T-helper 2 cell treated with Interferon-gamma antibody and Interleukin-4, amounts not matched to agents 5 μg/mL and 100 μg/mL, for 36 hours (primary cell): Measurements from ENCODE around the gene TCTA.

Source experiments
- DNase-seq: peaks from one replicate; pipeline ENCODE4 v3.0.0; 2021; ENCODE audit warnings: low spot score
- H3K27ac Mint-ChIP-seq: one replicate; pipeline ENCODE4 v1.8.0; 2021; ENCODE audit warnings: mild to moderate bottlenecking, mixed read lengths
- H3K27me3 Mint-ChIP-seq: one replicate; pipeline ENCODE4 v1.8.0; 2021; ENCODE audit warnings: low read depth, mixed read lengths
- H3K36me3 Mint-ChIP-seq: one replicate; pipeline ENCODE4 v1.8.0; 2021; ENCODE audit warnings: low read depth, mixed read lengths
- H3K4me1 Mint-ChIP-seq: one replicate; pipeline ENCODE4 v1.8.0; 2021; ENCODE audit warnings: low read depth, mixed read lengths
- H3K4me3 Mint-ChIP-seq: one replicate; pipeline ENCODE4 v1.8.0; 2022; ENCODE audit warnings: mild to moderate bottlenecking, moderate library complexity, mixed read lengths
- H3K9me3 Mint-ChIP-seq: one replicate; pipeline ENCODE4 v1.8.0; 2021; ENCODE audit warnings: mixed read lengths

TCTA gene

DNA sequence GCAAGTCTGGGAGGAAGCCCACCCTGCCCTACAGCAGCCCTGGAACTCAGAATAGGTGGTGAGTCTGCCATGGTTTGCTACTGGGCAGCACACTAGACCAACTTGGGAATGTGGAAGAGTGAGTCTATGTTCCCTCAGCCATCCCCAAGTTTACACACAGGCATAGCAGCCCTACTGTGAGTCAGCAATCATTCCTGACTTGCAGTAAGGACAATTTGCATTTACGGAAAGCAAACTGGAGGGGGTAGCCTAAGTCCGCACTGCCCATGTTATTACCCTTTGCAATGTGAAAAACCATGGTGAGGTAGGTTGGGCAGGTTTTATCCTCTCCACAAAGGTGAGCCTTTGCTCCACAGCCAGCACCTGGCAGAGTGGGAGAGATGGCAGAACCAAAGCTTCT, 4.6 kb downstream of the TCTA start:
- H3K4me1 Mint-ChIP-seq, result peaks cover 46% of the 10 kb centered on the region
- DNase-seq, result no peak
- H3K27ac Mint-ChIP-seq, result peak overlapping the region; percentile 96
- no peaks in the 10 kb centered on the region for H3K27me3 Mint-ChIP-seq
- peaks cover 50% of the 10 kb centered on the region for H3K36me3 Mint-ChIP-seq
- H3K4me3 Mint-ChIP-seq, result peak overlapping the region; percentile 79
- no peaks in the 10 kb centered on the region for H3K9me3 Mint-ChIP-seq

DNA sequence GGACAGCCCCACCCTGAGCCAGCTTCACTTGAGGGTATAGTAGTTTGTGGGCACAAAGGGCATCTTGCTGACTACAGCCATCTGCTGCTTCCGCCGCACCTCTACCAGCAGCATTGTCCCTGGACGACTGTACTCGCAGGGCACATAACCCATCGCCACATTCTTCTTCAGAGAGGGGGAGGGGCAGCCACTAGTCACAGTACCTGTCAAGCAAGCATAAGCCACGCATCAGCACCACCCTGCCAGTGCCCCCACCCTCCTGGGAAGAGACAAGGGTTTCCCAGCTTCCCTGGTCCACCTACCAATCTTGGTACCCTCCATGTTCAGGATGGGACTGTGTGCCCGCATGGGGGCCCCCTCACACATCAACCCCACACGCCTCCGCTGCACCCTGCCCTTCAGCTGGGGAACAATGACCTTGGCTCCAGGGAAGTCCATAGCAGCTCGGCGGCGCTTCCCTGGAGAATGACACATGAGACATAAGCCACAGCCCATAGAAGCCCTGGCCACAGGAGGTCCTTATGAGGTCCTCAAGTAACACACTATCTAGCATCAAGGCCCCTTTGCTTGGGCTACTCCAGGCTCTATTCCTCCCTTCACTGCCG, 5.4 kb downstream of the TCTA start:
- Mint-ChIP-seq H3K27me3 (no peaks in the 10 kb centered on the region), H3K9me3 (no peaks in the 10 kb centered on the region), H3K4me3 (peak overlapping the region; percentile 33), H3K27ac (peak overlapping the region; percentile 67), H3K36me3 (peaks cover 50% of the 10 kb centered on the region), H3K4me1 (peaks cover 46% of the 10 kb centered on the region)
- DNase-seq, result no peak

DNA sequence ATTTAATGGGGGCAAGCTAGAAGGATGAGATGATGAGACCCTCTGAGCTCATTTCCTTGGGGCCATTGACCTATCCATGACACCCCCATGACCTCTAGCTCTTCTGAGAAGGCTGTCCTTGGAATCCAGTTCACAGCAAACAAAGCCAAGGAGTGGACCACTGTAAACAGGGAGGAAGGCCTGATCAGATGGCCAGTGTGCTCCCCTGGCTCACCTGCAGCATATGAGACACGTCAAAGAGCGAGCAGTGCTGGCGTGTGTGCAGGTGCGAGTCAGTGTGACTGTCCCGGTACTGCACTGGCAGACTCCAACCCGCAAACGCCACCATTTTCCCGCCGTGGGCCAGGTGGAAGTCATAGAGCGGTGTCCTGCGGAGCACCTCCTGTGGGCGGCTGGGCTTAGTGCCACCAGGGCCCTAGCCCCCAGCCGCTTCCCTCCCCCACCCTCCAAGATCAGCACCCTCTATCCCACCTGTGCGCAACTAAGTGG, 9.7 kb downstream of the TCTA start:
- no peak overlapping the region for H3K27ac Mint-ChIP-seq
- H3K36me3 Mint-ChIP-seq, result peaks cover 27% of the 10 kb centered on the region
- no peak overlapping the region for H3K4me3 Mint-ChIP-seq
- H3K27me3 Mint-ChIP-seq, result no peaks in the 10 kb centered on the region
- DNase-seq, result no peak
- H3K4me1 Mint-ChIP-seq, result peaks cover 25% of the 10 kb centered on the region
- no peaks in the 10 kb centered on the region for H3K9me3 Mint-ChIP-seq

DNA sequence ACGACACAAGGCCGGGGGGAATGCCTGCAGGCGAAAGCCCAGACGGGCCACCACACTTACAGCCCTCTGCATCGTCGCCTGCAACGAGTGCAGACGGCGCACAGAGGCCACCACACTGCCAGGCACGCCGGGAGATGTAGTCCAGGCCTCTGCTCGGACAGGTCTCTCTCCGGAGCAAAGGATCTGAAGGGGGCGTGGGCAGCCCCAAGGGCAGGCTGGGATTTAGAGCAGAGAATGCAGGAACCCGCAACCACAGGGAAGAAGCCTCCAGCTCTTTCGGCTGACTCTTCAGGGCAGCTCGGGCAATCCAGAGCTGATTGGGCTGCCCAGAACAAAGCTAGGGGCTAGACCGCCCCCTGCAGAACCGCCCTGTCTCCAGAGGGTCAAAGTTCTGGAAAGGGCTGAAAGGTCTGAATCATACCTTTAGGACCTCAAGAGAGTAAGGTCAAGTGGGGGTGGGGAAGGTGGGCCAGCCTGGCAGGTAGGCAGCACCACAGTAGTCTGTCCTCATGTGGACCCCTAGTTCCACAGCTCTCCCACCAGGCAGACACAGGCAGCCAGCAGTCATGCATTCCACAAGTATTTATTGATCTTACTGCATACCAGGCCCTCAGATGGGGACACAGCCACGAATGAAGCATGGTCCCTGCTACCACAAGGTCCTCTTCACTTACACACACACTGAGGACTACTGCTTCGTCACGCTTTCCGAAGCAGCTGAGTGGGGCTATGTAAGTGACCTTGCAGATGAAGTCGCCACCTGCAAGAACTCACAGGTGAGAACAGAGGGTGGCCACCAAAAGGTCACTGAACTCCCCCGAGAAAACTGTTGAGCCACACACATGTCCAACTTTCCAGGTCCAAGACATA, 10.4 kb downstream of the TCTA start, which contains the start of gene AMT:
AMT (minus strand) TSS at position 95 of the 870 bp plus-strand sequence; CDS start at position 72, 23 bp downstream.
- Mint-ChIP-seq H3K4me1 (peaks cover 20% of the 10 kb centered on the region), H3K27ac (no peak within 1 kb of the TSS), H3K36me3 (peaks cover 25% of the 10 kb centered on the region), H3K4me3 (no peak within 1 kb of the TSS), H3K9me3 (no peaks in the 10 kb centered on the region), H3K27me3 (no peaks in the 10 kb centered on the region)
- no peak for DNase-seq

DNA sequence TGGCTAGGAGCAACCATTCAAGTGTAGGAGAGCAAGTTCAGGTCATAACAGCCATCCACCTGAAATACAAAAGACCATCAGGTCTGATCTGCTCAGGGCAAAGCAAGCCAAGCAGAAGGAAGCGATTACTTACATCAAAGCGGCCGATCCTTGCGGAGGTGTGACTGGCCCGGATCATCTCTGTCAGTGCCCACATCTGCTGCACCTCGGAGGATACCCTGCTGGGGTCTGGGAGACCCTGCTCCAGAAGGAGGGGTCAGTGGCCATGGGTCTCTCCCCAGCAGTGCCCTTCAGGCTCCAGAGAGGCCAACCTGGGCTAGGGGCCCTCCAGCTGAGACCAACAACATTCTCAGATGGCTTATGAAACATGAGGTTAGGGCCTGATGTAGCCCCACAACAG, 12.6 kb downstream of the TCTA start:
- H3K36me3 Mint-ChIP-seq, result peaks cover 16% of the 10 kb centered on the region
- H3K9me3 Mint-ChIP-seq, result no peaks in the 10 kb centered on the region
- H3K4me3 Mint-ChIP-seq, result no peak overlapping the region
- DNase-seq, result no peak
- no peaks in the 10 kb centered on the region for H3K27me3 Mint-ChIP-seq
- H3K4me1 Mint-ChIP-seq, result peaks cover 19% of the 10 kb centered on the region
- no peak overlapping the region for H3K27ac Mint-ChIP-seq

DNA sequence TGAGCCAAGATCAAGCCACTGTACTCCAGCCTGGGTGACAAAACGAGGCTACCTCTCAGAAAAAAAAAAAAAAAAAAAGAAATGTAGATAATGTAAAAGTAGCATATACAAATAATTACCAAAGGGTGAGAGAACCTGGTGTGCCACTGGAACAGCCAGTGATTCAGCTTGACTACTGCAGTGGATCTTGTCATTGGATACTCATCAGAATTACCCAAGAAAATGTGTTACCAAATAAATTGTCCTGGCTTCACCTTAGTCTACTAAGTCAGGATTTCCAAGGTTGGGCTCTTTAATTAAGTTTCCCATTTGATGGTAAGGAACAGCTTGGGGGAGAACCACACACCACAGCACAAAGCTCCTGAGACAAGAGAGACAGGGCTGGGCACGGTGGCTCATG, 15.4 kb downstream of the TCTA start:
- no peaks in the 10 kb centered on the region for H3K27me3 Mint-ChIP-seq
- no peak for DNase-seq
- H3K9me3 Mint-ChIP-seq, result no peaks in the 10 kb centered on the region
- H3K4me3 Mint-ChIP-seq, result peak overlapping the region; percentile 94
- H3K4me1 Mint-ChIP-seq, result peaks cover 20% of the 10 kb centered on the region
- H3K27ac Mint-ChIP-seq, result peak overlapping the region; percentile 67
- peaks cover 8% of the 10 kb centered on the region for H3K36me3 Mint-ChIP-seq

DNA sequence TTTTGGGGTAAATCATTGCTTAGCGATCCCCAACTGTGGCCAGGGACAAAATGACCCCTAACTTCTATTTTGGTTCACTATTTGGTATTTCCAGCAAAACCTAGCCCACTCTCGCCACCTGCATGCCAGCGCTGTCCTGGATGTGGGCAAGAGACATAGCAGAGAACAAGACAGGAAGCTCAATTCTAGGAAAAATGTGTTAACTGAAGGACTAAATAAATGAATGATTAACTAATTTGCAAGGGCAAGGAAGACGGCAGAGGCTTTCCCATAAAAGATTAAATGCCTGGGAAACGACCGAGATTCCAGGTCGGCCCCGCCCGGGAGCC, 16.5 kb downstream of the TCTA start:
- Mint-ChIP-seq H3K27ac (peak overlapping the region; percentile 93), H3K27me3 (no peaks in the 10 kb centered on the region), H3K9me3 (no peaks in the 10 kb centered on the region), H3K4me3 (peak overlapping the region; percentile 94), H3K36me3 (peaks cover 4% of the 10 kb centered on the region), H3K4me1 (peaks cover 20% of the 10 kb centered on the region)
- DNase-seq, result no peak

DNA sequence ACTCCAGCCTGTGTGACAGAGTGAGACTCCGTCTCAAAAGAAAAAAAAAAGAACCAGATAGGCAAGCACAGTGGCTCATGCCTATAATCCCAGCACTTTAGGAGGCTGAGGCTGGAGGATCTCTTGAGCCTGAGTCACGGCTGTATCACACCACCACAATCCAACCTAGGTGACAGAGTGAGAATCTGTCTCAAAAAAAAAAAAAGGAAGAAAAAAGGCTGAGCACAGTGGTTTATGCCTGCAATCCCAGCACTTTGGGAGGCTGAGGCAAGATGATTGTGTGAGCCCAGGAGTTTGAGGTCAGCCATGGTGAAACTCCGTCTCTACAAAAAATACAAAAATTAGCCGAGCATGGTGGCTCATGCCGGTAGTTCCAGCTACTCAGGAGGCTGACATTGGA, 22.5 kb downstream of the TCTA start:
- H3K27me3 Mint-ChIP-seq, result no peaks in the 10 kb centered on the region
- no peak for DNase-seq
- peaks cover 6% of the 10 kb centered on the region for H3K4me1 Mint-ChIP-seq
- H3K9me3 Mint-ChIP-seq, result no peaks in the 10 kb centered on the region
- H3K27ac Mint-ChIP-seq, result no peak overlapping the region
- no peak overlapping the region for H3K4me3 Mint-ChIP-seq
- no peaks in the 10 kb centered on the region for H3K36me3 Mint-ChIP-seq

DNA sequence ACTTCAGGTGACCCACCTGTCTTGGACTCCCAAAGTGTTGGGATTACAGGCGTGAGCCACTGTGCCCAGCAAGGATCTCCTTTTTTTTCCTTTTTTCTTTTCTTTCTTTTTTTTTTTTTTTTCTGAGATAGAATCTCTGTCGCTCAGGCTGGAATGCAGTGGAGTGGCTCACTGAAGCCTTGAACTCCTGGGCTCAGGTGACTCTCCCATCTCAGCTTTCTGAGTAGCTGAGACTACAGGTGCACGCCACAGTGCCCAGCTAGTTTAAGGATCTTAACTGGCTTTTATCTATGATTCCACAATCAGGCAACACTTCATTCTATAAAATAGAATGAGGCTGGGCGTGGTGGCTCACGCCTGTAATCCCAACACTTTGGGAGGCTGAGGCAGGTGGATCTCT, 33.2 kb downstream of the TCTA start:
- Mint-ChIP-seq H3K27me3 (no peaks in the 10 kb centered on the region), H3K4me3 (no peak overlapping the region), H3K36me3 (no peaks in the 10 kb centered on the region), H3K9me3 (no peaks in the 10 kb centered on the region), H3K27ac (peak overlapping the region; percentile 49), H3K4me1 (peaks cover 19% of the 10 kb centered on the region)
- DNase-seq, result no peak

DNA sequence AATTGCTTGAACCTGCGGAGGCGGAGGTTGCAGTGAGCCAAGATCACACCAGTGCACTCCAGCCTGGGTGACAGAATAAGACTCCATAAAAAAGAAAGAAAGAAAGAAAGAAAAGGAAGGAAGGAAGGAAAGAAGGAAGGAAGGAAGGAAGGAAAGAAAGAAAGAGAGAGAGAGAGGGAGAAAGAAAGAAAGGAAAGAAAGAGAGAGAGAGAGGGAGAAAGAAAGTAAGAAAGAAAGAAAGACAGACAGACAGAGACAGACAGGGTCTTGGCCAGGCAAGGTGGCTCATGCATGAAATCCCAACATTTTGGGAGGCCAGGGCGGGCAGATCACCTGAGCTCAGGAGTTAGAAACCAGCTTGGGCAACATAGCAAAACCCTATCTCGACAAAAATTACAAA, 41.4 kb downstream of the TCTA start:
- no peaks in the 10 kb centered on the region for H3K9me3 Mint-ChIP-seq

DNA sequence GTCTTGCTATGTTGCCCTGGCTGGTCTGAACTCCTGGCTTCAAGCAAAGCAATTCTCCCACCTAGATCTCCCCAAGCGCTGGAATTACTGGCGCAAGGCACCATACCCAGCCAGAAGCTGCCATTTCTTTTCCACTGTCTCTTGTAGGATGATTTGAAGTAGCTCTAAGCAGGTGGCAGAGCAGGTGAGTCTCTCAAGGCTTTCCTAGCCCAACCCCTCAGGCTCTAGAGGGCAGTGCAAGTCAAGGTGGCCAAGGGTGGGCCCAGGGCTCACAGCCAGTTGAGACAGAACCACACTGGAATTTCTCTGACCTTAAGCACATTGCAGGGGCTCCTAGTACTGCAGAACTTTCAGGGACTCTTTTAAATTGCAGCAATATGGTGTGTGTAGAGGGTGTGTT, 42.2 kb downstream of the TCTA start:
- Mint-ChIP-seq H3K36me3 (no peaks in the 10 kb centered on the region), H3K4me1 (no peaks in the 10 kb centered on the region), H3K9me3 (no peaks in the 10 kb centered on the region), H3K4me3 (no peak overlapping the region), H3K27ac (no peak overlapping the region), H3K27me3 (no peaks in the 10 kb centered on the region)
- DNase-seq, result no peak

More for the DNA sequence above, 41.4 kb downstream of the TCTA start:
- H3K4me3 Mint-ChIP-seq, result no peak overlapping the region
- no peak overlapping the region for H3K27ac Mint-ChIP-seq
- DNase-seq, result no peak
- H3K4me1 Mint-ChIP-seq, result peaks cover 6% of the 10 kb centered on the region
- no peaks in the 10 kb centered on the region for H3K36me3 Mint-ChIP-seq
- H3K27me3 Mint-ChIP-seq, result no peaks in the 10 kb centered on the region

DNA sequence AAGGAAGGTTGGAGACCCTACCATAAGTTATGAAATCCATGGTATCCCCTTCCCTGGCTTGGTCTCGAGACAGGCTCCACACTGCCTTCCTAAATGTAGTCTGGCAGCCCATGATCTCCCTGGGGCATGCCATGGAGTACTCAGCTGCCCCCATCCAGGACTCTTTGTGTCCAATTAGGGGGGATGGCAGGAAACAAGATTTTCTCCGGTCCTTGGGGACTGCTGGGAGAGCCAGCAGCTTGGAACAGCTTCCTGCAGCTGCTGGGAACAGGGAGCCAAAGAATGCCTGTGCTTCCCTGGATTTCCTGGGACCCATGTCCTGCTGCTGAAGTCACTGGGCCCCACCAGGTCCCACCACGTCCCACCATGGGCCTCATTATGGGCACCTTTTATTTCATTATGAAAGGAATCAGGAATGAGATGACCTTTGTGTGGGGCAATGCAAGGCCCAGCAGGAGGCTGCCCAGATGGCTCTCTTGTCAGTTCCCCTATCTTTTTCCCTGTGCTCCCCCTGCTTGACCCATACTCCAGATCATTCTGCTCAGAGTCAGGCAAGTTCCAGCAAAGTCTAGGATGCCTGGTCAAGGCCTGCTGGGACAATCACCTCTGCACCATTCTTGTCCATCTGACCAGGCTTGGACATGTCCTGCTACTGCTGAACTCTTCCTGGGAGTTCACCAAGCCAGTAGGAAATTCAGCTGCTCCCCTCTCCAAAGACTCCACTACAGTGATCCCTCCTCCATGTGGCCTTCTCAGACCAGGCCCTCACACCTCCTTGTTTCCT, 42.9 kb downstream of the TCTA start:
- Mint-ChIP-seq H3K27me3 (no peaks in the 10 kb centered on the region), H3K4me3 (no peak overlapping the region), H3K4me1 (no peaks in the 10 kb centered on the region), H3K36me3 (no peaks in the 10 kb centered on the region), H3K27ac (no peak overlapping the region), H3K9me3 (no peaks in the 10 kb centered on the region)
- no peak for DNase-seq

DNA sequence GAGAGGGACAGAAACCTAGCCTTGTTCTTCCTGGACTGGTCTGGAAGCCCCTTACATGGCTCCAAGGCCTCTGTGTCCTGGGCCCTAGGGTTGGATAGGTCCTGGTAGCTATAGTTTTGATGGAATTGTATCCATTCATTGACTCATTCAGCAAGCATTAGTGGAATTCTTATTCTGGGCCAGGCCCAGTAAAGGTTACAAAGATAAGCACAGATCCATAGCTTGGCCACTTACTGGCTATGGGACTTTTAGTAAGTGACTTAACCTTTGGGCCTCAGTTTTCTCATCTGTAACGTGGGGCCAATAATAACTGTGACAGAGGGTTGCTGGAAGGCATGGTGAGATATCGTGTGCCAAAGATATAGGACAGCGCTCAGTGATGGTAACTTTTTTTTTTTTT, 44.2 kb downstream of the TCTA start:
- DNase-seq, result no peak
- H3K27ac Mint-ChIP-seq, result no peak overlapping the region

More for the DNA sequence above, 44.2 kb downstream of the TCTA start:
- Mint-ChIP-seq H3K4me3 (no peak overlapping the region), H3K9me3 (no peaks in the 10 kb centered on the region), H3K27me3 (no peaks in the 10 kb centered on the region), H3K4me1 (no peaks in the 10 kb centered on the region), H3K36me3 (no peaks in the 10 kb centered on the region)
